Measurements from ENCODE around the gene LGI4. TPM values are rescaled to one million over a fixed set of nuclear protein-coding genes. Genes with fewer than 3 reads are reported as not detected.

LGI4 gene
- total RNA-seq, 1 donor from 2014 or later: 0.16 TPM

- Mint-ChIP-seq H3K27ac (no peak overlapping the region), H3K4me1 (peaks cover 5% of the 10 kb centered on the region), H3K36me3 (ENCODE audit: low read depth) (no peaks in the 10 kb centered on the region), H3K27me3 (peaks cover 7% of the 10 kb centered on the region), H3K4me3 (no peak overlapping the region), H3K9me3 (no peaks in the 10 kb centered on the region)
- no peak for DNase-seq
- intact Hi-C loops (cut with micrococcal nuclease): no loop called here
Measured at GRCh38 chr19:35118268-35119020, 16.4 kb downstream of the LGI4 start.

DNA sequence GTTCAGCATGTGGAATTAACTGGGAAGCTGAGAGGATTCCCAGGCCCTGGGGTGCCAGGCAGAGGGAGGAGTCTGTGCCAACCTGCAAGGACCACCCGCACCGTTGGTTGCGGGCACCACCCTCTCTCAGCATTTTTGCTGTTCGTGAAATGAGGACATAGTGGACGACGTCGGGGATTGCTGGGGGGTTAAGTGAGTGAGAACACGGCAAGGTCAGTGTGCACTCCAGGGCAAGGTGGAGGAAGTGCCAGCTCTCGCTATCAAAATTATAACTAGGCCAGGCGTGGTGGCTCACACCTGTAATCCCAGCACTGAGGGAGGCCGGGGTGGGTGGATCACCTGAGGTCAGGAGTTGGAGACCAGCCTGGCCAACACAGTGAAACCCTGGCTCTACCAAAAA lies 17.1 kb downstream of the LGI4 start:
- no peaks in the 10 kb centered on the region for H3K36me3 Mint-ChIP-seq (ENCODE audit: low read depth)
- no peak overlapping the region for H3K27ac Mint-ChIP-seq
- H3K9me3 Mint-ChIP-seq: no peaks in the 10 kb centered on the region
- H3K4me3 Mint-ChIP-seq: no peak overlapping the region
- intact Hi-C loops (cut with micrococcal nuclease): no loop called here
- H3K27me3 Mint-ChIP-seq: peaks cover 7% of the 10 kb centered on the region
- H3K4me1 Mint-ChIP-seq: peaks cover 5% of the 10 kb centered on the region
- DNase-seq: no peak

GRCh38 chr19:35117116-35117515 lies 17.7 kb downstream of the LGI4 start:
- DNase-seq: no peak
- no peaks in the 10 kb centered on the region for H3K9me3 Mint-ChIP-seq
- H3K4me1 Mint-ChIP-seq: peaks cover 5% of the 10 kb centered on the region
- no peak overlapping the region for H3K4me3 Mint-ChIP-seq
- H3K36me3 Mint-ChIP-seq (ENCODE audit: low read depth): no peaks in the 10 kb centered on the region
- peaks cover 5% of the 10 kb centered on the region for H3K27me3 Mint-ChIP-seq
- intact Hi-C loops (cut with micrococcal nuclease): no loop called here
- H3K27ac Mint-ChIP-seq: no peak overlapping the region

DNA sequence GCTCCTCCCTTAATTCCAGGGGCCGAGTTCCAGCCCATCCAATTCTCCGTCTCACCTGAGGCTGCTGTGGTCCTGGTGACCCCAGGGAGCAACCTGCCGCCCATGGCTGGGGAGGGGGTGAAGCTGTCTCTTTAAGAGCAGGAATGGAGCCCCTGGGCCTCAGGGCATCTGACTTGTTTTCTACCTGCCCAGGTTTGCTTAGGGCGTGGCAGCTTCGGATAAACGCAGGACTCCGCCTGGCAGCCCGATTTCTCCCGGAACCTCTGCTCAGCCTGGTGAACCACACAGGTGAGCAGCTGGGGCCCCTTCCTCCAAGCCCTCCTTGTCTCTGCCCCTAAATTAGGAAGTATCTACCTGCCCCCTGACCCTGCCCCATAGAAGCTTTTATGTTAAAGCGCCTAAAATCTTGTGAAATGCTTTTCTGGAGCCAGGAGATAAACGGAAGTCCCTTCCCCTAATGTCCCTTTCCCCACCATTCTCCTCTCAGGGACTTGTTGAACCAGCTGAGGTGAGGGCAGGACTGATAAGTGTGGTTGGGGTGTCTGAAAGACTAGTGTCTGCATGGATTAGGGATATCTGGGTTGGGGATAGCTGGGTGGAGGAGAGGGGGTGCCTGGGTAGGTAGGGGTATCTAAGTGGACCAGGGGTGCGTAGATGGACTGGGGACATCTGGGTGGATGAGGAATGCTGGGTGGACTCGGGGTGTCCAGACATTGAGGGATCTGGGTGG lies 18.6 kb downstream of the LGI4 start:
- Mint-ChIP-seq H3K4me3 (no peak overlapping the region), H3K27ac (no peak overlapping the region), H3K27me3 (peaks cover 5% of the 10 kb centered on the region), H3K9me3 (no peaks in the 10 kb centered on the region), H3K36me3 (ENCODE audit: low read depth) (no peaks in the 10 kb centered on the region), H3K4me1 (peaks cover 5% of the 10 kb centered on the region)
- no peak for DNase-seq
- intact Hi-C loops (cut with micrococcal nuclease): no loop called here

DNA sequence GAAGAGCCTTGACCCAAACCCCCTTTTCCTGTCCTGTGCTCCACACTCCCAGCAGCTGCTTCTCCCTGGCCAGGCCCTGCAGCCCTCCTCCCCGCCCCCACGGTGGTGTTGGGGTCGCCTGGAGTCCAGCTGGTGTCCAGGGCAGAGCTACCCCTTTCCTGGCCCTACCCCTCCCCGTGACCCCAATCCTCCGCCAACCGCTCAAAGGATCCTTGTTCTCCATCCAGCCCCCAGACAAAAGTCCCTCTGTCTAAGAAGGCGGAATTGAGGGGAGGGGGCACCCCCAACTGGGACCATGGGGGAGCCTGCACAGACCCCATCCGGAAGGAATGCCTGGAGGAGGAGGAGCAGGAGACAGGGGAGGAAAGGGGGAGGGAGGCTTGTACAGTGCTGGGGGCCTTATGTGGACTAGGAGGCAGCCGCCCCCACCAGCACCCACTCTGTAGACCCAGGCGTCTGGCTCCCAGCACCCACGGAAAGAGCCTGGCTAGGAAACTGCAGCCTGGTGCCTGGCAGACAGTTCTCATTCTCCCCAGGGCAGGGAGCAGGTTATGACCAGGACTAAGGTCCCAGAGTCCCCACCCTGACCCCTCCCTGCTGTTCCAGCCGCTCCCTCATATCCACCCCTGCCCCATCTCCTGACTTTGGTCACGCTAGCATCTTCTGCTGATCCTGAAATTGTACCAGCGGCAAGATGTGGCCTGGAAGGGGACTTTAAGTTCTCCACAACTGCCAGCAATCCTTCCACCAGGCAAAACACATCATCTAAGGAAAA lies 19.5 kb downstream of the LGI4 start, which contains the start of gene FXYD3:
FXYD3 (plus strand) TSS at position 647 of the 775 bp plus-strand sequence. CDS start 3,554 bp downstream, outside the sequence.
- no peaks in the 10 kb centered on the region for H3K36me3 Mint-ChIP-seq (ENCODE audit: low read depth)
- intact Hi-C loops (cut with micrococcal nuclease): no loop called here
- H3K27ac Mint-ChIP-seq: no peak within 1 kb of the TSS
- H3K4me3 Mint-ChIP-seq: no peak within 1 kb of the TSS
- H3K9me3 Mint-ChIP-seq: no peaks in the 10 kb centered on the region
- peaks cover 5% of the 10 kb centered on the region for H3K27me3 Mint-ChIP-seq
- H3K4me1 Mint-ChIP-seq: peaks cover 5% of the 10 kb centered on the region
- DNase-seq: no peak

DNA sequence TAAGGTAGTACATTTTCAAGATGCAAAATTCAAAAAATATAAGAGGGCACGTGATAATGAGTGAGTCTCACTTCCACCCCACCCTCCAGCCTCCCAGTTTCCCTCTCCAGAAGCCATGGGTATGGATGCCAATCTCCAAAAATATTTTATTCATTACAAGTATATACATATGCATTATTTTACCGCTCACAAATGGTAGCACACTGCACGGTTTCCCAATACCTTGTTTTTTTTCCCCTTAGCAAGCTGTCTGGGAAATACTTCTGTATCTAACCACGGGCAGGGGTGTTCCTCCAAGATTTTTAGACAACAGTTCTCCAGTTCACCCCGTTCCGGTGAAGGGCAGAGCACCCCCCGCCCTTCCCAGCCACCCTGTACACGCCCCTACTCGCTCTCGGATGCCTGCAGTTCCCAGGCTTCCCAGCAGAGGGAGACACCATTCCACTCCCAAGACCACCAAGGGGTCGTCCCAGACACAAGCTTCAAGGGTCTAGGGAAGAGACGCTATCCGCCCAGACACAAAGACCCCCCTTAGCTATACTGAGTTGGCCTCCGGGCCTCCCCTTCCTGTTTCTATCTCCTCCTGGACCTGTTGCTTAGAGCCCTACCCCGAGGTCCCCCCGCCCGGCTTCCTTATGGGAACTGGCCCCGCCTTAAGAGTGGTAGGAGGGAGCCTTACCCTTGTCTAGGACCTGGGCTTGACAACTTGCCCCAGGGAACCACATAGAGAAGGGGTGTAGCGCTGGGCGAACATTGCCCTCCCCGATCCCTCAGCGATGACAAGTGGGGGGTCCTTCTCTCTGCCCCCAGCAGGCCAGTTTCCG lies 20.3 kb downstream of the LGI4 start:
- Mint-ChIP-seq H3K27ac (no peak overlapping the region), H3K4me3 (no peak overlapping the region), H3K27me3 (peaks cover 5% of the 10 kb centered on the region), H3K4me1 (peaks cover 5% of the 10 kb centered on the region), H3K9me3 (no peaks in the 10 kb centered on the region), H3K36me3 (ENCODE audit: low read depth) (no peaks in the 10 kb centered on the region)
- intact Hi-C loops (cut with micrococcal nuclease): loop anchor here (1.0 kb wide), 1 partner anchor 21 kb away; the partner anchor contains the start of gene LGI4
- DNase-seq: peak; percentile 90

- peaks cover 5% of the 10 kb centered on the region for H3K4me1 Mint-ChIP-seq
- no peaks in the 10 kb centered on the region for H3K9me3 Mint-ChIP-seq
- H3K27me3 Mint-ChIP-seq: peaks cover 9% of the 10 kb centered on the region
- intact Hi-C loops (cut with micrococcal nuclease): no loop called here
- H3K4me3 Mint-ChIP-seq: no peak overlapping the region
- DNase-seq: no peak
- no peaks in the 10 kb centered on the region for H3K36me3 Mint-ChIP-seq (ENCODE audit: low read depth)
- H3K27ac Mint-ChIP-seq: no peak overlapping the region
Measured at GRCh38 chr19:35112995-35113688, 21.7 kb downstream of the LGI4 start.

GRCh38 chr19:35110974-35111373 lies 23.9 kb downstream of the LGI4 start:
- no peaks in the 10 kb centered on the region for H3K36me3 Mint-ChIP-seq (ENCODE audit: low read depth)
- no peak overlapping the region for H3K4me3 Mint-ChIP-seq
- H3K27ac Mint-ChIP-seq: no peak overlapping the region
- intact Hi-C loops (cut with micrococcal nuclease): no loop called here
- H3K27me3 Mint-ChIP-seq: peaks cover 9% of the 10 kb centered on the region
- H3K9me3 Mint-ChIP-seq: no peaks in the 10 kb centered on the region
- no peak for DNase-seq
- peaks cover 13% of the 10 kb centered on the region for H3K4me1 Mint-ChIP-seq

GRCh38 chr19:35109395-35110112 lies 25.3 kb downstream of the LGI4 start:
- intact Hi-C loops (cut with micrococcal nuclease): no loop called here
- H3K27me3 Mint-ChIP-seq: peaks cover 5% of the 10 kb centered on the region
- no peaks in the 10 kb centered on the region for H3K36me3 Mint-ChIP-seq (ENCODE audit: low read depth)
- H3K4me3 Mint-ChIP-seq: no peak overlapping the region
- peaks cover 10% of the 10 kb centered on the region for H3K4me1 Mint-ChIP-seq
- no peak for DNase-seq
- no peak overlapping the region for H3K27ac Mint-ChIP-seq
- H3K9me3 Mint-ChIP-seq: no peaks in the 10 kb centered on the region

GRCh38 chr19:35108730-35109129 lies 26.1 kb downstream of the LGI4 start:
- H3K27me3 Mint-ChIP-seq: peaks cover 3% of the 10 kb centered on the region
- no peaks in the 10 kb centered on the region for H3K36me3 Mint-ChIP-seq (ENCODE audit: low read depth)
- no peak overlapping the region for H3K27ac Mint-ChIP-seq
- no peak overlapping the region for H3K4me3 Mint-ChIP-seq
- intact Hi-C loops (cut with micrococcal nuclease): no loop called here
- no peaks in the 10 kb centered on the region for H3K9me3 Mint-ChIP-seq
- DNase-seq: no peak
- H3K4me1 Mint-ChIP-seq: peaks cover 8% of the 10 kb centered on the region

- Mint-ChIP-seq H3K27me3 (peaks cover 3% of the 10 kb centered on the region), H3K27ac (no peak overlapping the region), H3K9me3 (no peaks in the 10 kb centered on the region), H3K4me1 (peaks cover 8% of the 10 kb centered on the region), H3K36me3 (ENCODE audit: low read depth) (no peaks in the 10 kb centered on the region), H3K4me3 (no peak overlapping the region)
- DNase-seq: no peak
- intact Hi-C loops (cut with micrococcal nuclease): no loop called here
Measured at GRCh38 chr19:35107545-35107944, 27.3 kb downstream of the LGI4 start.

DNA sequence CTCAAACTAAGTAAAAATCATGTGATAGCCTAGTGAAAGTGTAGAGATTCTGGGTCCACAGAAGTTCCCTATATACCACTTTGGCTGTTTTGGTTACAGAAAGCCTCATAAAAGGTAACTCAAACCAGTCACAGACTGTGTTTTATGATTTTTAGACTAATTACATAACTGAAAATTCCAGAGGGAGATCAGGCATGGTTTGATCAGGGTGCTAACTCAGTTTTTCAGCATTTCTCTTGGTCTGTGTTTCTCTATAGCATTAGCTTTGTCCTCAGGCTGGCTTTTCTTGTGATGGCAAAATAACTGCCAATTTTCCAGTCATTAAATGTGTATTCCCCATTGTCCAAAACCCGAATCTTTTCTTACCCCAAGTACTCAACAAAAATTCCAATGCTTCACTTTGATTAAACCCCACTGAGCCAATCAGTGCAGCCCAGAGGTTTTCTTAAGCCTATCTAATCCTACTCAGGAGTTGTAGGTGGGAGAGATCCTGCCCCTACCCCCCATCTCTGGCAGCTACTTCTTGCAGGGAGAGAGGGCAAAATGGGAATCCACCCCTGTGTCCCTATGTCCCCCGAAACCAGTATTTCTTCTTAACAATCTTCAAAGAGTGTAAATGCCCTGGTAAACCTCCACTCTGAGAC lies 27.8 kb downstream of the LGI4 start:
- H3K36me3 Mint-ChIP-seq (ENCODE audit: low read depth): no peaks in the 10 kb centered on the region
- peaks cover 8% of the 10 kb centered on the region for H3K4me1 Mint-ChIP-seq
- no peak overlapping the region for H3K4me3 Mint-ChIP-seq
- no peaks in the 10 kb centered on the region for H3K9me3 Mint-ChIP-seq
- no peak overlapping the region for H3K27ac Mint-ChIP-seq
- intact Hi-C loops (cut with micrococcal nuclease): no loop called here
- peaks cover 3% of the 10 kb centered on the region for H3K27me3 Mint-ChIP-seq
- no peak for DNase-seq

Measured in activated CD4-positive, alpha-beta T cell treated with anti-CD3 and anti-CD28 coated beads, Interleukin-2, amount 10 ng/mL, durations not matched to agents 24 days and 14 days (primary cell).